Type B pancreatic cell (in vitro differentiated cells): ENCODE data around the gene MYO7A. TPM values are rescaled to one million over a fixed set of nuclear protein-coding genes. Genes with fewer than 3 reads are reported as not detected.

Experiments
- DNase-seq: peaks from one replicate; pipeline ENCODE4 v3.0.0; 2021; ENCODE audit warnings: mixed read lengths; ENCODE audit not compliant: unreplicated experiment; ENCODE audit errors: extremely low spot score
- H3K27ac Mint-ChIP-seq: 2 replicates; pipeline ENCODE4 v1.8.0; 2021; ENCODE audit warnings: mild to moderate bottlenecking, mixed read lengths
- H3K27me3 Mint-ChIP-seq: 2 replicates; pipeline ENCODE4 v1.8.0; 2021; ENCODE audit warnings: mixed read lengths
- H3K36me3 Mint-ChIP-seq: 2 replicates; pipeline ENCODE4 v1.8.0; 2021; ENCODE audit warnings: mixed read lengths
- H3K4me1 Mint-ChIP-seq: one replicate; pipeline ENCODE4 v1.8.0; 2021; ENCODE audit warnings: mixed read lengths; ENCODE audit not compliant: unreplicated experiment
- H3K4me3 Mint-ChIP-seq: 2 replicates; pipeline ENCODE4 v1.8.0; 2021; ENCODE audit warnings: mild to moderate bottlenecking, mixed read lengths
- H3K9me3 Mint-ChIP-seq: 2 replicates; pipeline ENCODE4 v1.8.0; 2021; ENCODE audit warnings: mixed read lengths
- CTCF ChIP-seq: fragments of 200-600 bp; sonication (generic); conservative IDR thresholded peaks from 2 replicates; pipeline ENCODE4 v1.5.0; 2021; ENCODE audit warnings: antibody characterized with exemption, mild to moderate bottlenecking
- total RNA-seq: library from RNA; stranded (reverse); gene quantifications from 2 replicates; pipeline ENCODE4 v1.2.1, GENCODE V29; 2021; ENCODE audit warnings: low replicate concordance

The MYO7A gene
- total RNA-seq, 1 donor from 2014 or later, result 2.8 TPM

GRCh38 chr11:77230878-77231605 lies 103.0 kb downstream of the MYO7A start:
- Mint-ChIP-seq H3K27me3 (no peaks in the 10 kb centered on the region), H3K4me3 (no peak overlapping the region), H3K27ac (no peak overlapping the region), H3K9me3 (no peaks in the 10 kb centered on the region), H3K36me3 (no peaks in the 10 kb centered on the region), H3K4me1 (no peaks in the 10 kb centered on the region)
- DNase-seq, result no peak
- no peak for TF ChIP-seq CTCF

DNA sequence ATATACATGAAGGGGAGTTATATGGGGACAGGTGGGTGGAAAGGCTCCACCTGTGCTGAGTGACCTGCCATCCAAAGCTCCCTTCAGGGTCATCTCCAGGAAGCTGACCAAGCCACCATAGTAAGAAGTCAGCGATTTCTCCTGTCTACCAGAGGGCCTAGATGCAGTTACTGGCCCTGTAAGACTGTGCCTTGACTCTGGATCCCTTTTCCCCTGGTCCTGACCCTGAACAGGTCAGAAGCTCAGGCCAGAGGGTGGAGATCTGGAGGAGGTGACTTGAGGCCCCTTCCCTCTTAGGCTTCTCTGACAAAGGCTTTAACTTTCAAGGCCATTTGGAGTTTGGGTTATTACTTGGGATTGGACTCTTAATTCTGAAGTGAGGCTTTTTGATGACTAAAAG lies 103.8 kb downstream of the MYO7A start:
- H3K27me3 Mint-ChIP-seq, result no peaks in the 10 kb centered on the region
- no peaks in the 10 kb centered on the region for H3K9me3 Mint-ChIP-seq
- DNase-seq, result no peak
- H3K36me3 Mint-ChIP-seq, result no peaks in the 10 kb centered on the region
- no peak overlapping the region for H3K27ac Mint-ChIP-seq
- no peaks in the 10 kb centered on the region for H3K4me1 Mint-ChIP-seq
- no peak overlapping the region for H3K4me3 Mint-ChIP-seq
- TF ChIP-seq CTCF, result no peak

DNA sequence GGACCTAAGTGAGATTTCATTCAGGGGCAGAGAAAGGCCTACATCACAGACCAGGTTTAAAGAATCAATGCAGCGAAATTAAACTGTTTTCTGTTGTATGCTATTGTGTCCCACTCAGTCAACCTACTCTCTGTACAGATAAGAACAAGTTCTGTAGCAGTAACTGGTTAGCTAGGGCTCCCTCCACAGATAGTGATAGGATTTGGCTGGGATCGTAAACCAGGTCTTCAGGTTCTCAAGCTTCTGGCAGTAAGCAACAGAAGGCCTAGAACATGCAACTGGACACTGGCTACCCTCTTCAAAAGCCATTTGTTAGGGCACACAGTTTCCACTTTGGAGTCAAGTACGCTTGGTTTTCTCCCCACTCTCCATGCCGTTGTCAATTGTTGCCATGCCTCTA lies 104.2 kb downstream of the MYO7A start:
- Mint-ChIP-seq H3K27ac (no peak overlapping the region), H3K9me3 (no peaks in the 10 kb centered on the region), H3K4me1 (no peaks in the 10 kb centered on the region)

DNA sequence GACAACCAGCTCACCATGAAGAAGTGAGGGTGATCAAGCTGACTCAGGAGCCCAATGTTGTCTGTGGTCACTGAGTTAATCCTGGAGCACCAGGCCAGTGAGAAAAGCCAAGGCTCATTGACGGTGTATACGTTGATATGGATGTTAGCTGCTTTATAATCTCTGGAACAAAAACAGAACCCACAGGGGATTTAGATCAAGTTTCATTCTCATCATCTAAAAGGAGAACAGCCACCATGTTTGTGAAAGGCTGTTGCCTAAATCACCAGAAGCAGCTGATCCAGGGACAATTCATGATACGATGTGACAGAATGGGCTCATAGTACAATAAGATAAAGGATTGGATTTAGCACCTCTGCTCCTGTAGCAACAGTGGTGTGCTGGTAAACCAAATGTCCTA lies 105.0 kb downstream of the MYO7A start:
- Mint-ChIP-seq H3K36me3 (no peaks in the 10 kb centered on the region), H3K4me3 (no peak overlapping the region), H3K4me1 (no peaks in the 10 kb centered on the region), H3K27me3 (no peaks in the 10 kb centered on the region), H3K27ac (no peak overlapping the region), H3K9me3 (no peaks in the 10 kb centered on the region)
- no peak for DNase-seq
- no peak for TF ChIP-seq CTCF

More for the DNA sequence above, 104.2 kb downstream of the MYO7A start:
- Mint-ChIP-seq H3K4me3 (no peak overlapping the region), H3K27me3 (no peaks in the 10 kb centered on the region), H3K36me3 (no peaks in the 10 kb centered on the region)
- TF ChIP-seq CTCF, result no peak
- no peak for DNase-seq

DNA sequence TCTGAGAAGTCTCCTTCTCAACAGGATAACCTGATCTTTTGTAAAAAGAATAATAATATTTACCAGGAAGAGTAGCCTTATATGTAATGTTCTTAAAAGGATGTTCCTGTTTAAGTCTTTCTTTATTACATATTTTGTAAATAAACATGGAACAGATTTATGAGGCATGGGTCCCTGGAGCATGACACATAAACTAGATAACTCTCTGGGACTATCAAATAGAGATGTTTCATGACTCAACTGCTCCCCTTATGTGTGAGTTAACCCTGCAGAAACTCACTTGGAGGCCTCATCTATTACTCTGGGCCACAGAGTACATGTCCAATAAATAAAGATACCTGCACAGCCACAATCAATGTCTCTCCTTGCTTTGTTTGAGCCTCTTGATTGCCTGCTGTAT lies 108.9 kb downstream of the MYO7A start:
- no peak for DNase-seq
- H3K9me3 Mint-ChIP-seq, result peaks cover 8% of the 10 kb centered on the region
- H3K27me3 Mint-ChIP-seq, result no peaks in the 10 kb centered on the region
- no peak overlapping the region for H3K4me3 Mint-ChIP-seq
- H3K36me3 Mint-ChIP-seq, result no peaks in the 10 kb centered on the region
- no peaks in the 10 kb centered on the region for H3K4me1 Mint-ChIP-seq
- no peak for TF ChIP-seq CTCF
- no peak overlapping the region for H3K27ac Mint-ChIP-seq
